Central memory CD8-positive, alpha-beta T cell (primary cell): ENCODE data around the gene BTG4.
A peak's percentile ranks its signal among the peaks of the same experiment; 100 is the strongest.

ENCODE experiments used
- ATAC-seq: fragments of 150-1000 bp; cut with Tn5 transposase; replicated peaks from 2 replicates; pipeline ENCODE4 v1.10.0; 2022; ENCODE audit warnings: mild to moderate bottlenecking, moderate FRiP score, moderate number of reproducible peaks; ENCODE audit not compliant: poor library complexity, severe bottlenecking; ENCODE audit errors: extremely low read depth
- DNase-seq, 2 donors: peaks; one replicate each; pipeline ENCODE4 v3.0.0; 2021; ENCODE audit warnings: low spot score in 2 of 2
- H3K27ac Mint-ChIP-seq: one replicate; pipeline ENCODE4 v1.8.0; 2022; ENCODE audit warnings: low read depth, mild to moderate bottlenecking, moderate library complexity, mixed read lengths
- H3K27me3 Mint-ChIP-seq: one replicate; pipeline ENCODE4 v1.8.0; 2022; ENCODE audit warnings: mixed read lengths
- H3K36me3 Mint-ChIP-seq: one replicate; pipeline ENCODE4 v1.8.0; 2022; ENCODE audit warnings: mild to moderate bottlenecking, moderate library complexity, mixed read lengths; ENCODE audit not compliant: insufficient read depth
- H3K4me1 Mint-ChIP-seq: one replicate; pipeline ENCODE4 v1.8.0; 2022; ENCODE audit warnings: mixed read lengths
- H3K4me3 Mint-ChIP-seq: one replicate; pipeline ENCODE4 v1.8.0; 2022; ENCODE audit warnings: mild to moderate bottlenecking, moderate library complexity, mixed read lengths
- H3K9me3 Mint-ChIP-seq: one replicate; pipeline ENCODE4 v1.8.0; 2022; ENCODE audit warnings: mixed read lengths

Gene BTG4

GRCh38 chr11:111512296-111513239 is at the start of gene BTG4:
TSS of gene BTG4 (minus strand) at chr11:111512386. CDS start at chr11:111498776, 13,610 bp downstream.
- H3K4me3 Mint-ChIP-seq = peak within 1 kb of the TSS; percentile 40
- ATAC-seq (peak; percentile 40), DNase-seq (no peak)
- H3K4me1 Mint-ChIP-seq = no peaks in the 10 kb centered on the region
- no peaks in the 10 kb centered on the region for H3K9me3 Mint-ChIP-seq
- no peak within 1 kb of the TSS for H3K27ac Mint-ChIP-seq
- H3K27me3 Mint-ChIP-seq = peaks cover 67% of the 10 kb centered on the region
- H3K36me3 Mint-ChIP-seq = peaks cover 1% of the 10 kb centered on the region

DNA sequence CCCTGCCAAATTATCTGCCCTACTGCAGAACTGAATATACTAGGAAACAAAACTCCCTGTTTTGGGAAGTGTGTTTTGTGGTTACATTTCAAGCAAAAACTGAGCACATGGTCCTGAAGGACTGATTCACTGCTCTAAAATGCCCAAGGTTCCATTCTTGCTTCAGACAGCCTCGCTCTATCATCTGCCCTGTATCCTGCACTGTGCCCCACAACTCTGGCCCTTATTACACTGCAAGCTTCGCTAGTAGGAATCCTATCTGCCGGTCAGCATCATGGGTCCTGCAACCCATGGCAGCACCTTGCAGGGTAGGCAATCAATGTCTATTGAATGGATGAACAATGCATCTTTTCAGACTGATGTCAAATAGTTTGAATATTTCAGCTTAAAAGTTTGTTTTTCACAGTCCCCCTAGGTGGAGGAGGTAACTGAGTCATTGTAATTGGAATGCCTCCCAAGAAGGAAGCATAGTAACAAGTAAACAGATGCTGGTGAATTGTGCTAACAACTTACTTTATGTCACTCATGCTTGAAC is 49.7 kb upstream of the BTG4 start:
- Mint-ChIP-seq H3K27ac (no peak overlapping the region), H3K36me3 (no peaks in the 10 kb centered on the region), H3K27me3 (no peaks in the 10 kb centered on the region), H3K4me1 (no peaks in the 10 kb centered on the region), H3K4me3 (no peak overlapping the region), H3K9me3 (no peaks in the 10 kb centered on the region)
- DNase-seq (no peak), ATAC-seq (no peak)

DNA sequence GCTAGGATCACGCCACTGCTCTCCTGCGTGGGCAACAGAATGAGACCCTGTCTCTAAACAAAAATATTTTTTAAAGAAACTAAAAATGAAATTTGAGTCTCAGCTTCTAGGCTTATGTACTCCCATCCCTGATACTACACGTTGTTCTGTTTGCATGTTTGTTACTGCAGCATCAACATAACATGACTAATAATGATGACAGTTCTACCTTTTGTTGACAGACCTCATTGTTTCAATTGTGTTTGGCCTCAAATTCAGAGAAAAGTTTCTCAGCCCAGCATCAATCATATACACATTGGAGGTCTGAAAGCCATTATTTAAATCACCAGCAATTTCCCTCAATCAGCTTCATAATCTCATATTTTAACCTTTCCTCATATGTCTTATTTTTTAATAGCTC is 49.1 kb upstream of the BTG4 start:
- Mint-ChIP-seq H3K4me3 (no peak overlapping the region), H3K27me3 (no peaks in the 10 kb centered on the region), H3K36me3 (no peaks in the 10 kb centered on the region), H3K27ac (no peak overlapping the region), H3K4me1 (no peaks in the 10 kb centered on the region), H3K9me3 (no peaks in the 10 kb centered on the region)
- DNase-seq (no peak), ATAC-seq (no peak)

DNA sequence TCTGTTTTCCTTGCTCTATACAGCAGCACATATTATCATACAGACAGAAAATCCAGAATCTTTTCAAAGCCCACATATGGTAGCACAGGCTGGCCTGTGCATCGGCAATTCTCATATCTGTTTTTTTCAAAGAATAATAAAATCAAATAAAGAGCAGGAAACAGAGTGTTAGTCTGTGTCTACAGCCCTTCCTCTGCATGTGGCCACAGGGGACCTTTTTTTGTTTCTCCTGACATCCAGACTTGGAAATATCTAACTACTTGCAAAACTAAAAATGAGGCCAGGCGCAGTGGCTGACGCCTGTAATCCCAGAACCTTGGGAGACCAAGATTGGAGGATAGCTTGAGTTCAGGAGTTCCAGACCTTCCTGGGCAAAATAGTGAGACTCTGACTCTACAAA is 48.6 kb upstream of the BTG4 start:
- H3K36me3 Mint-ChIP-seq = no peaks in the 10 kb centered on the region
- no peaks in the 10 kb centered on the region for H3K9me3 Mint-ChIP-seq
- no peak for DNase-seq
- H3K4me1 Mint-ChIP-seq = no peaks in the 10 kb centered on the region
- ATAC-seq = no peak
- no peak overlapping the region for H3K27ac Mint-ChIP-seq
- H3K4me3 Mint-ChIP-seq = no peak overlapping the region
- H3K27me3 Mint-ChIP-seq = no peaks in the 10 kb centered on the region

- Mint-ChIP-seq H3K4me3 (no peak overlapping the region), H3K27me3 (no peaks in the 10 kb centered on the region), H3K27ac (no peak overlapping the region), H3K4me1 (no peaks in the 10 kb centered on the region), H3K36me3 (no peaks in the 10 kb centered on the region), H3K9me3 (no peaks in the 10 kb centered on the region)
- DNase-seq (no peak), ATAC-seq (no peak)
These were observed 47.7 kb upstream of the BTG4 start for GRCh38 chr11:111559800-111560464.

- peaks cover 9% of the 10 kb centered on the region for H3K27me3 Mint-ChIP-seq
- DNase-seq (no peak), ATAC-seq (no peak)
- H3K36me3 Mint-ChIP-seq = no peaks in the 10 kb centered on the region
- H3K27ac Mint-ChIP-seq = no peak overlapping the region
- H3K4me1 Mint-ChIP-seq = no peaks in the 10 kb centered on the region
- no peaks in the 10 kb centered on the region for H3K9me3 Mint-ChIP-seq
- H3K4me3 Mint-ChIP-seq = no peak overlapping the region
These were observed 45.4 kb upstream of the BTG4 start for GRCh38 chr11:111557425-111558111.

GRCh38 chr11:111555255-111555654 is 43.1 kb upstream of the BTG4 start:
- Mint-ChIP-seq H3K9me3 (no peaks in the 10 kb centered on the region), H3K27me3 (peaks cover 26% of the 10 kb centered on the region), H3K36me3 (no peaks in the 10 kb centered on the region), H3K4me1 (no peaks in the 10 kb centered on the region), H3K27ac (no peak overlapping the region), H3K4me3 (no peak overlapping the region)
- ATAC-seq = no peak
- no peak for DNase-seq

DNA sequence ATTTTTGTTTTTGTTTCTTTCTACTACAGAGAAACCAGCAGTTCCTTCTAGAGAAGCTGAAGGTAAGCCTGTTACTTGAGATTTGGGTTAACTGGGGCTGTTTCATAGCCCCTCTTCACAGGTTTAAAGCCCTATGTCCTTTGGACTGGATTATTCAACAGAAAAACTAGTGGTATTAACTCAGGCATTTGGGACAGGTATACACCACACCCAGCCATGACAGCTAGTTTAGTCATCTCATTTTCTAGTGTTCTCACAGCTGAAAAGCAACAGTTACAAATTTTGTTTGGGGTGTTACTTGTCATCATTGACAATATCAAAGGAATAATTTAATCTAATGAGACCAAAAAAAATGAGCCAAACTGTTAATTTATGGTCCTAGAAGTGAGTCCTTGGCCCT is 42.3 kb upstream of the BTG4 start:
- Mint-ChIP-seq H3K27ac (no peak overlapping the region), H3K9me3 (no peaks in the 10 kb centered on the region), H3K27me3 (peaks cover 34% of the 10 kb centered on the region), H3K4me1 (no peaks in the 10 kb centered on the region), H3K4me3 (no peak overlapping the region), H3K36me3 (no peaks in the 10 kb centered on the region)
- no peak for DNase-seq
- ATAC-seq = no peak

DNA sequence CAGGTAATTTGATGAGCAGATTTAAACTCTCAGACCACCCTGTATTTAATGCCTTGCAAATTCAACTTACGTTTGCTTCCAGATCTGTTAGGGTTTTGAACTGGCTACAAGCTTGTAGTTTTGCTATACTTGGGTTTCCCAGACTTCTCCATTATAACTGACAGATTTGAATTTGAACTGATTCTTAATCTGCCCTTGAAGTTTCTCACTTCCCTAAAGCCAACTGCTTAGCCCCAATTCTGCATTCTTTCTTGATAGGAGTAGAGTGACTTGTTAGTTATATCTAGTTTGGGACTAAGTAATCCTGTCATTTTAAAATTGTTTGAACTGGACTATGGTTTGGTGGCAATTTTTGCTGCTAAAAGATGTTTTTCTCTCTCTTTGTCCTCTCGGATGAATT is 38.1 kb upstream of the BTG4 start:
- Mint-ChIP-seq H3K27me3 (peaks cover 76% of the 10 kb centered on the region), H3K4me3 (no peak overlapping the region), H3K4me1 (no peaks in the 10 kb centered on the region), H3K27ac (no peak overlapping the region), H3K36me3 (no peaks in the 10 kb centered on the region), H3K9me3 (no peaks in the 10 kb centered on the region)
- ATAC-seq (no peak), DNase-seq (no peak)

DNA sequence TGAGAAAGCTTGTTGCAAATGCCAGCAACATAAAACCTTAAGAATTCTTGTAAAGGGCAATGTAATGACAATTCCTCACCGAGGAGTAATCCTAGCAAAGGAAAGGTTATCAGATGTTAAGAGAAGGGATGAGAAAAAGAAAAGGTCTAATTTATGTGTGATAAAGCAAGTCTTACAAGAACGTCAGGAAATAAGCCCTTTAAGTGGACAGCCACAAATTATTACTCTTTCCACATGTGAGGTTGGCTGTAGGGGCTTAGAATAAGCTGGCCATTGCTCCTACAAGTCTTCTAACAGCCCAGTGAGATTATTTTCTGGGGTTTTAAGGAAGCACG is 37.6 kb upstream of the BTG4 start:
- ATAC-seq = no peak
- Mint-ChIP-seq H3K4me1 (no peaks in the 10 kb centered on the region), H3K4me3 (no peak overlapping the region), H3K27ac (no peak overlapping the region), H3K27me3 (peaks cover 81% of the 10 kb centered on the region), H3K9me3 (no peaks in the 10 kb centered on the region), H3K36me3 (no peaks in the 10 kb centered on the region)
- no peak for DNase-seq

GRCh38 chr11:111549196-111549868 is 37.1 kb upstream of the BTG4 start:
- H3K4me3 Mint-ChIP-seq = no peak overlapping the region
- H3K9me3 Mint-ChIP-seq = no peaks in the 10 kb centered on the region
- no peak for DNase-seq
- ATAC-seq = no peak
- H3K36me3 Mint-ChIP-seq = no peaks in the 10 kb centered on the region
- no peaks in the 10 kb centered on the region for H3K4me1 Mint-ChIP-seq
- H3K27ac Mint-ChIP-seq = no peak overlapping the region
- peaks cover 86% of the 10 kb centered on the region for H3K27me3 Mint-ChIP-seq

- no peak overlapping the region for H3K4me3 Mint-ChIP-seq
- DNase-seq = no peak
- H3K4me1 Mint-ChIP-seq = no peaks in the 10 kb centered on the region
- H3K27me3 Mint-ChIP-seq = peaks cover 88% of the 10 kb centered on the region
- H3K27ac Mint-ChIP-seq = no peak overlapping the region
- no peaks in the 10 kb centered on the region for H3K9me3 Mint-ChIP-seq
- H3K36me3 Mint-ChIP-seq = no peaks in the 10 kb centered on the region
- no peak for ATAC-seq
These were observed 36.3 kb upstream of the BTG4 start for GRCh38 chr11:111548525-111548924.
